WERI-Rb-1 (cell line): Measurements from ENCODE around the gene TACC3.

ENCODE experiments used
- DNase-seq: peaks from one replicate; pipeline ENCODE4 v3.0.0-alpha.2; 2020
- H3K27ac ChIP-seq: fragments of 250-450 bp; sonication (Bioruptor Pico); 2 replicates; pipeline ENCODE4 v1.5.1; 2020; ENCODE audit warnings: mild to moderate bottlenecking, moderate library complexity
- H3K27me3 ChIP-seq: fragments of 250-450 bp; sonication (Bioruptor Pico); 2 replicates; pipeline ENCODE4 v1.5.1; 2021; ENCODE audit warnings: mild to moderate bottlenecking, low read depth, moderate library complexity; ENCODE audit not compliant: insufficient read depth, severe bottlenecking
- H3K36me3 ChIP-seq: fragments of 250-450 bp; sonication (Bioruptor Pico); 2 replicates; pipeline ENCODE4 v1.5.1; 2020; ENCODE audit warnings: mild to moderate bottlenecking, moderate library complexity
- H3K4me3 ChIP-seq: 2 replicates; pipeline ENCODE4 v1.5.1; 2011; ENCODE audit warnings: low read depth, mild to moderate bottlenecking, control low read depth, low read length
- H3K9me3 ChIP-seq: fragments of 250-450 bp; sonication (Bioruptor Pico); 2 replicates; pipeline ENCODE4 v1.5.1; 2021; ENCODE audit warnings: mild to moderate bottlenecking, moderate library complexity; ENCODE audit not compliant: severe bottlenecking
- CTCF ChIP-seq: IDR thresholded peaks from 2 replicates; pipeline ENCODE4 v1.5.1; 2011; ENCODE audit warnings: low read depth, mild to moderate bottlenecking, control low read depth, inconsistent platforms, low read length

The TACC3 gene

GRCh38 chr4:1792158-1792831, 71.0 kb downstream of the TACC3 start:
- no peak for TF ChIP-seq CTCF
- Histone ChIP-seq H3K9me3 (no peaks in the 10 kb centered on the region), H3K36me3 (peaks cover 4% of the 10 kb centered on the region), H3K27ac (no peak overlapping the region), H3K4me3 (peak overlapping the region; percentile 23; the same call in 1 of the 2 replicates), H3K27me3 (peaks cover 3% of the 10 kb centered on the region)
- DNase-seq, result no peak

- peaks cover 3% of the 10 kb centered on the region for H3K27me3 ChIP-seq
- peak within 1 kb of the TSS; percentile 60 for H3K4me3 ChIP-seq
- no peaks in the 10 kb centered on the region for H3K9me3 ChIP-seq
- TF ChIP-seq CTCF, result no peak
- peak within 1 kb of the TSS; percentile 75 for H3K27ac ChIP-seq
- peaks cover 4% of the 10 kb centered on the region for H3K36me3 ChIP-seq
- peak; percentile 66 for DNase-seq
Observed at GRCh38 chr4:1792832-1793495, 71.6 kb downstream of the TACC3 start, which contains the start of gene FGFR3. TSS of gene FGFR3 (plus strand) at chr4:1793293. CDS start at chr4:1793935, 642 bp downstream.

- Histone ChIP-seq H3K36me3 (peaks cover 4% of the 10 kb centered on the region), H3K9me3 (no peaks in the 10 kb centered on the region), H3K27ac (peak overlapping the region; percentile 75), H3K27me3 (peaks cover 3% of the 10 kb centered on the region), H3K4me3 (peak overlapping the region; percentile 60)
- peak; percentile 58 for DNase-seq
- TF ChIP-seq CTCF, result no peak
Observed at GRCh38 chr4:1793496-1793840, 72.1 kb downstream of the TACC3 start.

- peak overlapping the region; percentile 60 for H3K4me3 ChIP-seq
- peak overlapping the region; percentile 46 for H3K27ac ChIP-seq
- TF ChIP-seq CTCF, result no peak
- H3K27me3 ChIP-seq, result peaks cover 3% of the 10 kb centered on the region
- H3K9me3 ChIP-seq, result no peaks in the 10 kb centered on the region
- no peak for DNase-seq
- peaks cover 7% of the 10 kb centered on the region for H3K36me3 ChIP-seq
Observed at GRCh38 chr4:1793940-1794808, 72.9 kb downstream of the TACC3 start.
